ENCODE results near the gene ZIC1.

DNA sequence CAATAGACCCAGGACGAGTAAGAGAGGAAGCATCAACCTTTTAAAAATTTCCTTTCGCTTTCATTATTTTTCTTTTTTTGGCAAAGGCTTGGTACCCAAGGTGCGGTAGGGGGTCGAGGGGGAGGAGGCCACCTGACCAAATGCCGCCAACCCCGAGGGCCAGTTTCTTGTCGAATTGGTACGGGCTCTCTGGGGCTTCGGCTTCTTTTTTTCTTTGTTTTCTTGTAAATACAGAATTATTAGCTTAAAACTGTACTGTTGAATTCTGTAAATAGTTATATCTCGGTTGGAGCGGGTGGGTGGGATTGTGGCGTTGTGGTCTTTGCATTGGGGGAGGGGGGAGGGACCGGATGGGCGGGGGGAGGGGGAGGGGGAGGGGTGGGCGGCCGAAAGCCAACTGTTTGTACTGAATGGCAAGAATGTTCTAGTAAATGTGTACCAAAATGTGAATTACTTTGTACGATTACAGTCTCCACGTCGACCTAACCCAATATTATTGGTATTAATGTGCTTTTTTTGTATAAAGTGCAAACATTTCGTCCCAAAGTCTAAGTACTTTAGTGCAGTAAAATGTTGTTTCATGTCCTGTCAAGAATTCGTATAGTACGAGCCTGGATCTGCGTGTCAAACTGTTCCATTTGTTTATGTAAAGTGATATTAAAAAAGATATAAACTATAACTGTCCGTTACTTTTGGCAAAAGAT is 4.7 kb downstream of the ZIC1 start:
- TF ChIP-seq CTCF (IDR thresholded peaks at IDR 0.05), result no peak
- no peak for TF ChIP-seq EP300 (IDR thresholded peaks at IDR 0.05)
- no peak for TF ChIP-seq POLR2A (IDR thresholded peaks at IDR 0.05)

Measured in tibial nerve (tissue), 4 donors.